Smooth muscle cell of trachea (primary cell): ENCODE data around the gene PACC1. TPM values are rescaled to one million over a fixed set of nuclear protein-coding genes. Genes with fewer than 3 reads are reported as not detected.

Experiments
- total RNA-seq: library from RNA; depleted of rRNA; stranded (reverse); fragments of >200 nt; gene quantifications from 2 replicates; pipeline ENCODE4 v1.2.1, GENCODE V29; 2014

The PACC1 gene
- 8.7 and 8.8 TPM in 2 replicates for total RNA-seq

GRCh38 chr1:212414328-212415106 lies at the start of gene PACC1:
TSS of gene PACC1 (minus strand) at chr1:212414886. CDS start at chr1:212414757, 129 bp downstream.

GRCh38 chr1:212432661-212433576 lies 18.2 kb upstream of the PACC1 start, which contains the start of gene NENF:
TSS of gene NENF (plus strand) at chr1:212432920. CDS start at chr1:212432944, 24 bp downstream.

Other genes with a start within 250 kb of the PACC1 start
- 35.5 and 44.7 TPM in 2 replicates for gene PPP2R5A, start 129.5 kb downstream of the PACC1 start, total RNA-seq
- 55.3 and 57.4 TPM in 2 replicates for gene NENF, start 18.0 kb upstream of the PACC1 start, total RNA-seq
- gene ATF3, start 193.9 kb upstream of the PACC1 start, total RNA-seq: 5.8 and 12.6 TPM in 2 replicates